H1 (cell line): Measurements from ENCODE around the gene EPHA1. TPM values are rescaled to one million over a fixed set of nuclear protein-coding genes. Genes with fewer than 3 reads are reported as not detected.

Source experiments
- CBX5 ChIP-seq: fragments of 300-800, 300-1000 bp; sonication (generic); IDR thresholded peaks from 2 replicates; pipeline ENCODE4 v1.7.1; 2016; ENCODE audit warnings: antibody characterized with exemption, low read length, low read depth
- FOSL1 ChIP-seq: IDR thresholded peaks from 2 replicates; pipeline ENCODE4 v1.6.1; 2011; ENCODE audit warnings: mild to moderate bottlenecking, low read depth, low read length, moderate library complexity; ENCODE audit not compliant: insufficient read depth
- JUN ChIP-seq: IDR thresholded peaks from 2 replicates; pipeline ENCODE4 v1.6.1; 2011; ENCODE audit warnings: low read depth, mild to moderate bottlenecking, improper control_type of control experiment, low read length
- KDM1A ChIP-seq: fragments of 200-600, 300-600 bp; sonication (generic); IDR thresholded peaks from 2 replicates; pipeline ENCODE4 v1.7.1; 2016; ENCODE audit warnings: mild to moderate bottlenecking, low read length, borderline replicate concordance
- KDM4A ChIP-seq: IDR thresholded peaks from one replicate; pipeline ENCODE4 v1.7.1; 2012; ENCODE audit warnings: low read depth, mild to moderate bottlenecking, moderate library complexity, low read length, inconsistent platforms; ENCODE audit not compliant: severe bottlenecking
- SIN3A ChIP-seq, 2 experiments: IDR thresholded peaks in 1 of 2; conservative IDR thresholded peaks in 1 of 2; 2 replicates each; pipeline ENCODE4 v1.6.1; 2011 to 2012; ENCODE audit warnings: low read length in 2 of 2, improper control_type of control experiment in 1 of 2, low read depth in 1 of 2, mild to moderate bottlenecking in 1 of 2
- SIX5 ChIP-seq: IDR thresholded peaks from 2 replicates; pipeline ENCODE4 v1.6.1; 2011; ENCODE audit warnings: mild to moderate bottlenecking, low read depth, low read length
- SP2 ChIP-seq: IDR thresholded peaks from 2 replicates; pipeline ENCODE4 v1.6.1; 2012; ENCODE audit warnings: mild to moderate bottlenecking, low read length, inconsistent platforms
- TBP ChIP-seq: IDR thresholded peaks from 2 replicates; pipeline ENCODE4 v1.6.1; 2011; ENCODE audit warnings: low read depth, low read length, improper control_type of control experiment
- TEAD4 ChIP-seq: IDR thresholded peaks from 2 replicates; pipeline ENCODE4 v1.6.1; 2012; ENCODE audit warnings: low read depth, low read length, inconsistent platforms, mixed read lengths
- YY1 ChIP-seq: IDR thresholded peaks from 2 replicates; pipeline ENCODE4 v1.6.1; 2011; ENCODE audit warnings: low read depth, mild to moderate bottlenecking, low read length
- polyA plus RNA-seq, 7 experiments: library from polyadenylated mRNA; depleted of rRNA in 3 of 7; stranded (reverse) in 5 of 7; unstranded in 2 of 7; fragments of >200 nt in 5 of 7; fragments of 200-250 nt in 2 of 7; gene quantifications; 1 replicate in 5 of 7; 2 replicates in 1 of 7; 4 replicates in 1 of 7; pipeline versions ENCODE4 v1.2.1 to v1.2.3, GENCODE V29; 2011 to 2013; ENCODE audit warnings: missing spikeins in 2 of 7, mixed read lengths in 2 of 7
- total RNA-seq: library from RNA; stranded (reverse); fragmentation: NEBNext Ultra II Directional; extraction: Animal tissue kit (Norgen Biotek cat#: 25700); gene quantifications from 2 replicates; pipeline ENCODE4 v1.2.1, GENCODE V29; 2021
- TF ChIP-seq, protein P1 (sequence below): fragments of 300-600 bp; sonication (generic); IDR thresholded peaks from 2 replicates; pipeline ENCODE4 v1.7.1; 2012; ENCODE audit warnings: low read length, moderate library complexity, mild to moderate bottlenecking, inconsistent platforms; ENCODE audit not compliant: insufficient replicate concordance

EPHA1 gene
- total and polyA plus RNA-seq, 2 of the 8 experiments (the other 6 are each of a cell fraction or from before 2014, with no cell fraction given) = 86.5 to 133 TPM

- TF ChIP-seq, protein P1, sequence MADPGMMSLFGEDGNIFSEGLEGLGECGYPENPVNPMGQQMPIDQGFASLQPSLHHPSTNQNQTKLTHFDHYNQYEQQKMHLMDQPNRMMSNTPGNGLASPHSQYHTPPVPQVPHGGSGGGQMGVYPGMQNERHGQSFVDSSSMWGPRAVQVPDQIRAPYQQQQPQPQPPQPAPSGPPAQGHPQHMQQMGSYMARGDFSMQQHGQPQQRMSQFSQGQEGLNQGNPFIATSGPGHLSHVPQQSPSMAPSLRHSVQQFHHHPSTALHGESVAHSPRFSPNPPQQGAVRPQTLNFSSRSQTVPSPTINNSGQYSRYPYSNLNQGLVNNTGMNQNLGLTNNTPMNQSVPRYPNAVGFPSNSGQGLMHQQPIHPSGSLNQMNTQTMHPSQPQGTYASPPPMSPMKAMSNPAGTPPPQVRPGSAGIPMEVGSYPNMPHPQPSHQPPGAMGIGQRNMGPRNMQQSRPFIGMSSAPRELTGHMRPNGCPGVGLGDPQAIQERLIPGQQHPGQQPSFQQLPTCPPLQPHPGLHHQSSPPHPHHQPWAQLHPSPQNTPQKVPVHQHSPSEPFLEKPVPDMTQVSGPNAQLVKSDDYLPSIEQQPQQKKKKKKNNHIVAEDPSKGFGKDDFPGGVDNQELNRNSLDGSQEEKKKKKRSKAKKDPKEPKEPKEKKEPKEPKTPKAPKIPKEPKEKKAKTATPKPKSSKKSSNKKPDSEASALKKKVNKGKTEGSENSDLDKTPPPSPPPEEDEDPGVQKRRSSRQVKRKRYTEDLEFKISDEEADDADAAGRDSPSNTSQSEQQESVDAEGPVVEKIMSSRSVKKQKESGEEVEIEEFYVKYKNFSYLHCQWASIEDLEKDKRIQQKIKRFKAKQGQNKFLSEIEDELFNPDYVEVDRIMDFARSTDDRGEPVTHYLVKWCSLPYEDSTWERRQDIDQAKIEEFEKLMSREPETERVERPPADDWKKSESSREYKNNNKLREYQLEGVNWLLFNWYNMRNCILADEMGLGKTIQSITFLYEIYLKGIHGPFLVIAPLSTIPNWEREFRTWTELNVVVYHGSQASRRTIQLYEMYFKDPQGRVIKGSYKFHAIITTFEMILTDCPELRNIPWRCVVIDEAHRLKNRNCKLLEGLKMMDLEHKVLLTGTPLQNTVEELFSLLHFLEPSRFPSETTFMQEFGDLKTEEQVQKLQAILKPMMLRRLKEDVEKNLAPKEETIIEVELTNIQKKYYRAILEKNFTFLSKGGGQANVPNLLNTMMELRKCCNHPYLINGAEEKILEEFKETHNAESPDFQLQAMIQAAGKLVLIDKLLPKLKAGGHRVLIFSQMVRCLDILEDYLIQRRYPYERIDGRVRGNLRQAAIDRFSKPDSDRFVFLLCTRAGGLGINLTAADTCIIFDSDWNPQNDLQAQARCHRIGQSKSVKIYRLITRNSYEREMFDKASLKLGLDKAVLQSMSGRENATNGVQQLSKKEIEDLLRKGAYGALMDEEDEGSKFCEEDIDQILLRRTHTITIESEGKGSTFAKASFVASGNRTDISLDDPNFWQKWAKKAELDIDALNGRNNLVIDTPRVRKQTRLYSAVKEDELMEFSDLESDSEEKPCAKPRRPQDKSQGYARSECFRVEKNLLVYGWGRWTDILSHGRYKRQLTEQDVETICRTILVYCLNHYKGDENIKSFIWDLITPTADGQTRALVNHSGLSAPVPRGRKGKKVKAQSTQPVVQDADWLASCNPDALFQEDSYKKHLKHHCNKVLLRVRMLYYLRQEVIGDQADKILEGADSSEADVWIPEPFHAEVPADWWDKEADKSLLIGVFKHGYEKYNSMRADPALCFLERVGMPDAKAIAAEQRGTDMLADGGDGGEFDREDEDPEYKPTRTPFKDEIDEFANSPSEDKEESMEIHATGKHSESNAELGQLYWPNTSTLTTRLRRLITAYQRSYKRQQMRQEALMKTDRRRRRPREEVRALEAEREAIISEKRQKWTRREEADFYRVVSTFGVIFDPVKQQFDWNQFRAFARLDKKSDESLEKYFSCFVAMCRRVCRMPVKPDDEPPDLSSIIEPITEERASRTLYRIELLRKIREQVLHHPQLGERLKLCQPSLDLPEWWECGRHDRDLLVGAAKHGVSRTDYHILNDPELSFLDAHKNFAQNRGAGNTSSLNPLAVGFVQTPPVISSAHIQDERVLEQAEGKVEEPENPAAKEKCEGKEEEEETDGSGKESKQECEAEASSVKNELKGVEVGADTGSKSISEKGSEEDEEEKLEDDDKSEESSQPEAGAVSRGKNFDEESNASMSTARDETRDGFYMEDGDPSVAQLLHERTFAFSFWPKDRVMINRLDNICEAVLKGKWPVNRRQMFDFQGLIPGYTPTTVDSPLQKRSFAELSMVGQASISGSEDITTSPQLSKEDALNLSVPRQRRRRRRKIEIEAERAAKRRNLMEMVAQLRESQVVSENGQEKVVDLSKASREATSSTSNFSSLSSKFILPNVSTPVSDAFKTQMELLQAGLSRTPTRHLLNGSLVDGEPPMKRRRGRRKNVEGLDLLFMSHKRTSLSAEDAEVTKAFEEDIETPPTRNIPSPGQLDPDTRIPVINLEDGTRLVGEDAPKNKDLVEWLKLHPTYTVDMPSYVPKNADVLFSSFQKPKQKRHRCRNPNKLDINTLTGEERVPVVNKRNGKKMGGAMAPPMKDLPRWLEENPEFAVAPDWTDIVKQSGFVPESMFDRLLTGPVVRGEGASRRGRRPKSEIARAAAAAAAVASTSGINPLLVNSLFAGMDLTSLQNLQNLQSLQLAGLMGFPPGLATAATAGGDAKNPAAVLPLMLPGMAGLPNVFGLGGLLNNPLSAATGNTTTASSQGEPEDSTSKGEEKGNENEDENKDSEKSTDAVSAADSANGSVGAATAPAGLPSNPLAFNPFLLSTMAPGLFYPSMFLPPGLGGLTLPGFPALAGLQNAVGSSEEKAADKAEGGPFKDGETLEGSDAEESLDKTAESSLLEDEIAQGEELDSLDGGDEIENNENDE = no peak
- no peak for TF ChIP-seq TEAD4
- TF ChIP-seq JUN = no peak
- no peak for TF ChIP-seq CBX5
- no peak for TF ChIP-seq SP2
- no peak for TF ChIP-seq KDM1A
- no peak for TF ChIP-seq SIX5
- TF ChIP-seq KDM4A = no peak
- no peak for TF ChIP-seq TBP
- no peak for TF ChIP-seq YY1
- no peak for TF ChIP-seq SIN3A (conservative IDR thresholded peaks at IDR 0.05 in 1 of 2, IDR thresholded peaks at IDR 0.05 in 1 of 2; ENCODE audit: low read depth in 1 of 2, low read length in 2 of 2)
- TF ChIP-seq FOSL1 = no peak
Measured at GRCh38 chr7:143354965-143355364, 53.7 kb downstream of the EPHA1 start (continued).
